ENCODE data around the gene MED9.

The MED9 gene

DNA sequence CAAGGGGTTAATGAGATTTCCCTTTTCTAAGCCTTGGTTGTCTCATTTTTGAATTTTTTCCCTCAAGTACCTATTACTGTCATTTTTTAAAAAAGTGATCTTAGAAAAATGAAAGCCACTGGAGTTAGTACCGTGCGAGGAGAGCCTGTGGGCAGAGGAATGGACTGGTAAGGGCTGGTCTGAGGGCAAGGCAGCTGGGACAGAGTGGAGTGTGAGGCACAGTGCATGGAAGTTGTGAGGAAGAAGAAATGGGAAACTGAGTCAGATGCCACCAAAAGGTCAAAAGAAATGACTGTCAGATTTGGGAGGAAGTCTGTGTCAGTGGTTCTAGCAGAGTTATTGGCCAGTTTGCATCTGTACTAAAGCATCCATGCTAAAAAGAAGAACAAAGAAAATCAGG is 11.2 kb downstream of the MED9 start:
- no peak for DNase-seq (ENCODE audit: low read depth, low spot score)

DNA sequence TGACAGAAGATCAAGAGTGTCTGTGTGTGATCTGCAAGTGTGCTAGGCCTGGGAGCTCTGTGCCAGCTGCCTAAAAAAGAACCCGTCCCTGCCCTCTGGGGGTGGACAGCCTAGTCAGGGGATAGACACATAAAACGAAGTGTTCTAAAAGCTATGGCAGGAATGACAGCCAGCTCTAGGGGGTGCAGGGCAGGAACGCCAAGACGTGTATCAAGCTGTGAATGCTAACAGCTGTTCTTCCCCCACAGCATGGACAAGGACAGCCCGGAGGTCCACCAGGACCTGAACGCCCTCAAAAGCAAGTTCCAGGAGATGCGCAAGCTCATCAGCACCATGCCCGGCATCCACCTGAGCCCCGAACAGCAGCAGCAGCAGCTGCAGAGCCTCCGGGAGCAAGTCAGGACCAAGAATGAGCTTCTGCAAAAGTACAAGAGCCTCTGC is 14.3 kb downstream of the MED9 start:
- DNase-seq (ENCODE audit: low read depth, low spot score), result no peak

- no peak for DNase-seq (ENCODE audit: low read depth, low spot score)
Observed at GRCh38 chr17:17491546-17491988, 14.8 kb downstream of the MED9 start.

GRCh38 chr17:17492085-17492484 is 15.3 kb downstream of the MED9 start:
- no peak for DNase-seq (ENCODE audit: low read depth, low spot score)

GRCh38 chr17:17492571-17492970 is 15.8 kb downstream of the MED9 start:
- no peak for DNase-seq (ENCODE audit: low read depth, low spot score)

DNA sequence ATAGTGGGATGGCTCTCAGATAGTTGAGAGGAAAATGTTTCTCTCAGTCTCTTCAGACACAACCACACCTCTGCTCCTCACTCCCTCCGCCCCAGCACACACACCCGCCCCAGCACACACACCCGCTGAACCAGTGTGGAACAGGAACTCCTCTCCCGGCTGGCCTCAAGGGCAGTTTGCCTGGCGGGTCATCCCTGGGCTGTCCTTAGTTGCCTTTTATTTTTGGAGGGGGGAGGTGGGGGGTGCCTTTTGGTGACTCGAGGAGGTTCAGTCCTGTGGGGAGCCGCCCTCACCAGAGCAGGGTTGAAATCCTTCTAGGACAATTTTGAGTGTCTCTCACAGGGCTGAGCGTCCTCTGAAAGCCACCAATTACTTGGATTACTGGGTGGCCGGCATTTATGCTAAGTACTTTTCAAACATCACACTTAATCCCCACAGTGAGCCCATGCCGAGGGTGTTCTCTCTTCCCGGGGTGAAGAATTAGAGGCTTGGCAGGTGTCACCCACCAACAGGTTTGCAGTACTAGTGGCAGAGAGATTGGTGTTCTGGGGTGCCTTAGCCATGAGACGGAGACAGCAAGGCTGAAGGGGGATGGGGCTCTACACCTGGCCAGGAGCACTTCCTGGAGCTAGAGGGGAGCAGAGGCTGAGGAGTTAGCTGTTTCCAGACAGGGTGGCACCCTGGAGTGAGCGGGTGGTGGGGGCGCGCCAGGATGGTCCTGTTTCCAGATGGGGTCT is 16.6 kb downstream of the MED9 start:
- DNase-seq (ENCODE audit: low read depth, low spot score), result no peak

GRCh38 chr17:17493986-17494466 is 17.2 kb downstream of the MED9 start:
- peak; percentile 68 for DNase-seq (ENCODE audit: low read depth, low spot score)

DNA sequence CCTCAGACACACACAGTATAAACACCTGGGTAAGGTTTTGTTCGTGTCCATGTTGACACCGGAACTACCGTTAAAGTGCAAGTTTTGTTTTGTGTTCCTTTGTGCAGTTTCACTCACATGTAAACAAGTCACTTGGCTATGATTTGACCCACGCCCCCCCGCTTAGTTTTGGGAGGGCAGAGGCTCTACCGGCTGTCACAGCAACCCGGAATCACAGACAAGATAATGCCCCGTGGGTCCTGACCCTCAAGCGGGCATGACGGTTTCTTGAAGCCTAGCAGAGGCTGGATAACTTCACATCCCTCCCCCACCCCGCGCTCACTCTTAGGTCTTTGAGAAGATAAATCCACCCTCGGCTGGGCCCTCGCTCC is 17.7 kb downstream of the MED9 start:
- DNase-seq (ENCODE audit: low read depth, low spot score), result no peak

GRCh38 chr17:17494870-17495535 is 18.2 kb downstream of the MED9 start:
- DNase-seq (ENCODE audit: low read depth, low spot score), result peak; percentile 71

DNA sequence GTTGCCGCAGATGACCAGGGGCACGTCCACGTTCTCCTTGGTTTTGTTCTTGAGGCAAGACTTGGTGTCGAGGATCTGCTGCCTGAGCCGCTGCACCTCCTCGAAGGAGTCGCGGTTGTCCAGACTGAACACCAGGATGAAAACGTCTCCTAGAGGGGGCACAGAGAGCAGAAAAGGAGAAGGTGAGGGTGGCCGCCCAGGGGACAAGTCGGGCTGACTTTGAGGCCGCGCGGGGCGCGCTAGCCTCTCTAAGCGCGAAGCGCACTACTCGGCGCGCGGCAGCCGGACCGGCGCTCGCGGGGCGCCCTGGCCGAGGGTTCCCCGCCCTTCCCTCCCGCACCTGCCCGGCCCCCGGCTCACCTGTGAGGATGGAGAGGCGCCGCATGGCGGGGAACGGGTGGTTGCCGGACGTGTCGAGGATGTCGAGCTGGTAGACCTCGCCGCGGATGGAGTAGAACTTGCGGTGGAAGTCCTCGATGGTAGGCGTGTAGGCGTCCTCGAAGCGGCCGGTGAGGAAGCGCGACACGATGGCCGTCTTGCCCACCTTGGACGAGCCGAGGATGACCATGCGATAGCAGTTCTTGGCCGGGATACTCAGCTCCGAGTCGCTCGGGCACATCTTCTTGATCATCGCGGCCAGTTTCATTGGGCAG is 18.9 kb downstream of the MED9 start:
- no peak for DNase-seq (ENCODE audit: low read depth, low spot score)

DNA sequence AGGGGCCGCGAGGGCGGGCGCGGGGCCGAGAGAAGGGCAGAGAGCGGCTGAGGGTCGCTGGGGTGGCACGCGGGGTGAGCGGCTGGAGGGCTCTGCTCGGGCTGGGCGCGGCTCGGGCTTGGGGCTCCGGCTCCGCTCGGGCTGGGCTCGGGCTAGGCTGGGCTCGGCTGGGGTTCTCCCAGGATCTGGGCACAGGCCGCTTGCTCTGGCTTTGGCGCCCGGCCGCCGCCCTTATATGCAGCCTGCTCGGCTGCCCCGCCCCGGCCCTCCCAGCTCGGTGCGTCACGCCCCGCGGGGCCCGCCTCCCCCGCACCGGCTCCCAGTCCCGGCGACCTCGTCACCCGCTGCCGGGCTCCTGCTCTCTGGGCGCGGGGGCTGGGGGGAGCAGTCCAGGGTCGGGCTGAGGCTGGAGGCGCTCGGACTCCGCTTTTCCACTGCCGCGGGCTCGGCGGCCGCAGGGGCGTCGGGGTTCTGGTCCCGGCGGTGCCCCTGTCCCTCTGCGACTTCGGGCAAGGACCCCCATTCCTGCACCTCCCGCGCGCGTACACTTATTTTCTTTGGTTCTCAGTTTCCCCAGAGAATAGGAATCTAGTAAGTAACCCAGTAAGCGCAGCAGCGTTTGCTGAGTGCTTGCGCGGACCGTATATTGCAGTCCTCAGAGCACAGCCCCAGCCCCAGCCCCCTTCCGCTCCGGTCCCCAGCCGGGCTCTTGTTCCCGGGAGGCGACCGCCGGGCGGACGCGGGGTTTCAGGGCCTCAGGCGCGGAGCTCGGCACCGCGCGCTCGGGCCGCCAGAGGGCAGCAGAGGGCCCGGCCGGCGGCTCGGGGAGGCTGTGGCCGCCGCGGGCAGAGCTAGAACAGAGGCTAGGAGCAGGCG is 19.6 kb downstream of the MED9 start, which contains the start of gene RASD1:
Gene RASD1, minus strand, starts transcription at position 207 of the 876 bp plus-strand sequence. CDS start 214 bp downstream, outside the sequence.
- peak; percentile 95 for DNase-seq (ENCODE audit: low read depth, low spot score)

GRCh38 chr17:17497065-17497844 is 20.5 kb downstream of the MED9 start:
- no peak for DNase-seq (ENCODE audit: low read depth, low spot score)

DNA sequence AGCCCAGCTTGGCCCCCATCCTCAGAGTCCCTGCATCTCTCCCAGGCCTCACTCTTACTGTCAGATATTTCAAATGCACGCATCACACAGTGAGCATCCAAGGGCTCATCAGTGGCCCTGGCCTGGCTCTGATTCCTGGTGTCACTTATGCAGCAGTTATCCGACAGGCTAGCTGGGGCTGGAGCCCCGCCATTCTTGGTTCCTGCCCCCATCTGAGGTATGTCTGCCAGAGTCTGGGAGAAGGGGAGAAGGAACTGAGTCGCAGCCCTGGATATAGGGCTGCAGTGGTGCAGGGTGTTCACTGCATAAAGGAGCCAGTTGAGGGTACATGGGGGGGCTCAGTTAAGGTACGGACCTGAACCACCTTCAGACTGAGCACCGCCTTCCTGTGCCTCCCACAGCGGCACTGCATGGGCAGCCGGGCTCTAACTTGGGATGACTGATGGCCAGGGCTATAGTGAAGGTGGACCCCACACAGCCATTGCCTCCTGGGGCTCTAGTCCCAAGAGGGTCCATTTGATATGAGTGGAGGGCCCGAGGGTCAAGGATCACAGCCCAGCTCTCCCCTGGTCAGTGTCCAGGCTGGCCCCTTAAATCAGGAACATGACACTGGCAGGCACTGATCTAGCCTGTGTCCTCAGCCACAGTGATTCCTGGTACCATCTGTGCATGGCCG is 21.2 kb downstream of the MED9 start:
- no peak for DNase-seq (ENCODE audit: low read depth, low spot score)

DNA sequence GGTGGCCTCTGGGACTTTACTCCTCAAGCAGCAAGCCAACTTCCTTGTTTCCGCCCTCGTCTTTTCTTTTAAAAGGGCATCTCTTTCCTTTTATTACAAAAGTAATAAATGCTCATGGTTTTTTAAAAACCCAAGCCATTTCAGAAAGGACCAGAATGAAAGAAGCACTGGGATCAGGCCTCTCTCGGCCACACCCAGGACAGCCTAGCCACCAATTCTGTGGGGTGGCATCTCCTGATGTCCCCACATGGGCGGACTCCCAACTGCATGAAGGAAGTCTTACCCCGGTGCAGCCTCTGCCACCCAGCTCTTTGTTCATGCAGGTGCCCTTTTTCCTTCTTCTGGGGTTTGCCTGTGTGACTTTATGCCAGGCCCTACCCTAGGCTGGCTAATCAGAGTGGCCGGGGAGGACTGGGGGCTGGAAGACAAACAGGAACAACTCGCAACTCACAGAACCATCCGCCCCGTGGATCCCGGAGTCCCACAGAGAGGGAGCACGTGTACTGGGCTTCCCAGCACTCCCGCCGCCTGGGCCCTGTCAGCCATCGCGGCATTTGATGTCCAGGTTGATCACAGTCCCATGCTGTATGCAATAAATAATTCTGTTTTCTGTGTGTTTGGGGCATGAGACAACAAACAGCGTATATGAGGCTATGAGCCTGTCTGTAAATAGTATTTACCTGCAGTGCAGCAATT is 22.0 kb downstream of the MED9 start:
- DNase-seq (ENCODE audit: low read depth, low spot score), result no peak

GRCh38 chr17:17499402-17500145 is 22.8 kb downstream of the MED9 start:
- no peak for DNase-seq (ENCODE audit: low read depth, low spot score)

DNA sequence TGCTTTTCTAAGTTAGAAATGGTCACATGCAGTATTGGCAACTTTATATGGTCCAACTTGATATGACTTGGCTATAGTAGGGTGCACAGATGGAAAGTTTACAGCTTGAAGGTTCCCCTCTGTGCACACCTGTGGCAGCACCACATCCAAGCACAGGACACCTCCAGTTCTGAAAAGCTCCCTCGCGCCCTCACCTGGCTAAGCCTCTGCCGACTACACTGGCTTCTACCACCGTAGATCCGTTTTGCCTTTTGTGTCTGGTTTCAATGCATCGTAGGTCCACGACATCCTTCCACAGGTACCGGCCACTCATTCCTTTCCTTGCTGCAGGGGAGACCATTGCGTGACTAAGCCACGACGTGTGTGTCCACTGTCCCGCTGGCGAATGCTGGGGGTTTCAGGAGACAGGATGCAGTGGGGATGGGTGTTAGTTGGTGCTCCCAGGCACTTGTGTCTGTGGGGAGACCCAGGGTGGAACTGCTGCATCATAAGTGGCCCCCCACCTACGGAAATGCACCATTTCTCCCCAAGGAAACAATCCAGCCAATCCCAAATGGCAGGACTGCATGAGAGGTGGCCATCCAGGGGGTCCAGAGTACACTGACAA is 24.3 kb downstream of the MED9 start:
- DNase-seq (ENCODE audit: low read depth, low spot score), result no peak

DNA sequence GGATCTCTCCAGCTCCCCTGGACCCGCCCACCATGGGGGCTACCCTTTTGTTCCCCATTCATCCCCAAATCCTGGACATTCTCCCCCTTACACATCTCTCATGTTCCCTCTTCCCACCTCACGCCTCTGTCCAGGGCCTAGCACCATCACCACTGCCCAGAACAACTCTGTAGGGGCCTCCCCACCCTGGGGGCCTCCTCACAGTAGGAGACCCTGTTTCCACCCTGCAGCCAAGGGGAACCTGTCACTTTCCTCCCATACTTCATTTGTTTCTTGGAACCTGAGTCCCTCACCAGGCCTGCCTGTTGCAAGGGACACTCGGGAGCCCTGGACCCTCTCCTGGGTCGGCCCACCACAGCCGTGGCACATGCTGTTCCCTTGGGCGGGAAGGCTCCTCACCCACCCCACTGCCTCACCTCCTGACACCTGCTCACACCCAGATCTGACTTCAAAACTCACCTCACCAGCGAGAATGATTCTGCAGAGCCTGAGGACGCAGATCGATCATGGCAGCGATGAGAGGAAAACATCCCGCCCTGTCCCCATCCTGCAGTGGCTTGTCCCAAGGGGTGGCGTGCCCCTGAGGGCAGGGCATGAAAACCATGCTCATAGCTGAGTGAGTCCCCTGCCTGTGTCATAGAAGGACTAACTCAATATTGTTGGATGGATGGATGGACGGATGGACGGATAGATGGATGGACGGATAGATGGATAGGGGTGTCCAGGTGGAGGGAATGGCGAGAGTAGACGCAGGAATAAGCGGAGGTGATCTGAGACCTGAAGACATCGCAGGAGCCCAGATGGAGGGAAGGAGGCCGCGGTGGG is 26.2 kb downstream of the MED9 start:
- no peak for DNase-seq (ENCODE audit: low read depth, low spot score)
